Stimulated activated CD4-positive, alpha-beta T cell treated with anti-CD3 and anti-CD28 coated beads, Interleukin-2, amount 100 ng/mL, for 4 hours (primary cell): Measurements from ENCODE around the gene SH3RF3.

Source experiments
- DNase-seq: peaks from one replicate; pipeline ENCODE4 v3.0.0-alpha.2; 2020; ENCODE audit warnings: low read depth

The SH3RF3 gene

DNA sequence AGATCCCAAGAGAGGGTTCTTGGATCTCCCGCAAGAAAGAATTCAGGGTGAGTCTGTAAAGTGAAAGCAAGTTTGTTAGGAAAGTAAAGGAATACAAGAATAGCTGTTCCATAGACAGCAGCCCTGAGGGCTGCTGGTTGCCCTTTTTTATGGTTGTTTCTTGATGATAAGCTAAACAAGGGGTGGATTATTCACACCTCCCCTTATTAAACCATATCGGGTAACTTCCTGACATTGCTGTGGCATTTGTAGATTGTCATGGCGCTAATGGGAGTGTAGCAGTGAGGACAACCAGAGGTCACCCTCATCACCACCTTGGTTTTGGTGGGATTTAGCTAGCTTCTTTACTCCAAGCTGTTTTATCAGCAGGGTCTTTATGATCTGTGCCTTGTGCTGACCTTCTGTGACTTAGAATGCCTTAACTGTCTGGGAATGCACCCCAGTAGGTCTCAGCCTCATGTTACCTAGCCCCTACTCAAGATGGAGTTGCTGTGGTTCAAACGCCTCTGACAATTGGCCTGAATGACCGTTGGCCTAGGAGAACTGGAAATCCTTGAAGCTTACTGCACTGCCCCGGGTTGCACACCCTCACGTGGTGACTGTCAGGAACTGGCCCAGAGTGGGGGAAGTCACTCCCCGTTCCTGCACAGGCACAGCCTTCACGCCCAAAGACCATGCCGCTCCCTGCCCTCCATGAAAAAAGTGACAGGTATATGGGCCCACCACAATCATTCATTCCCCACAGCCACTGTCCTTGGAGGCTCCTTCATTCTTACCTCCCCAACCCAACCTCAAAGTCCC is 347.8 kb downstream of the SH3RF3 start:
- DNase-seq = no peak

DNA sequence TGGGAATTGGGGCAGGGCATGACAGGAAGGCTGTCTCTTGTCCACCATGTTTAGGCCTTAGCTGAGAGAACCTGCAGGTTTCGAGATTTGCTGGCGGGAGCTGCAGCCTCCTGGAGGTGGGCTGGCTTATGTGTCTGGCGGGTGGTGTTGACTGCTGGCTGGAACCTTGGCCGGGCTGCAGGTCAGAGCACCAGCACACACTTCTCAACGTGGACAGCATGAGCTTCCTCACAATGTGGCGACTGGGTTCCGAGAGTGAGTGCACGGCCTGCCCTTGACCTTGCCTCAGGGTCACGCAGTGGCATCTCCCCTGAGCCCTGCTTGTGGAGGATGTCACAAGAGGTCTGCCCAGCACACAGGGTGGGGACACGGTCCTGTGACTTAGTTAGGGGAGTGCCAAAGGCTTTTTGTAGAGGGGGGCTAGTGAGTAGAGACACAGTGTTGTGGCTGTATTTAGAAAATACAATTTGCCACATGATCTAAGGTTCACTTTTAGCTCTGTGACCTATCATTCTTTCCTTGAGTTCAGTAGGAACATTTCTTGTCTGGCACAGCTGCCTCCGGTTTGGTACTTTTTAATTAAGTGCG is 350.0 kb downstream of the SH3RF3 start:
- no peak for DNase-seq

DNA sequence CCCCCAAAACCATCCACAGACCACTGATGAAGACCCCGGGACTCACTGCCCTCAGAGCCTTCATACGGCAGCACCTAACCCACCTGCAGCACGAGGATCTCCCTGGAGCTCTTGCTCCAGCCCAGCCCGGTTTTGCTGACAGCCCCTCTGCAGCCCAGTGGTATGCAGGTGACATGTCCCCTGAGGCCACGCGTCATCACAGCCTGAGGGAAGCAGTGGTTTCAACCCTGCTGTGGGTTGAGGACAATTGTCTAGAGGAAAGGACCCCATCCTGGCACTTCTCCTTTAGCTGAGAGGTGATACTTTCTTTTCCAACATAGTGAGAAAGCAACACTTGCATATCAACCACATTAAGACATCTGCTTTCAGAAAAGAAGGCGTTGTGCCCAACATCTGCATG is 350.8 kb downstream of the SH3RF3 start:
- no peak for DNase-seq

DNA sequence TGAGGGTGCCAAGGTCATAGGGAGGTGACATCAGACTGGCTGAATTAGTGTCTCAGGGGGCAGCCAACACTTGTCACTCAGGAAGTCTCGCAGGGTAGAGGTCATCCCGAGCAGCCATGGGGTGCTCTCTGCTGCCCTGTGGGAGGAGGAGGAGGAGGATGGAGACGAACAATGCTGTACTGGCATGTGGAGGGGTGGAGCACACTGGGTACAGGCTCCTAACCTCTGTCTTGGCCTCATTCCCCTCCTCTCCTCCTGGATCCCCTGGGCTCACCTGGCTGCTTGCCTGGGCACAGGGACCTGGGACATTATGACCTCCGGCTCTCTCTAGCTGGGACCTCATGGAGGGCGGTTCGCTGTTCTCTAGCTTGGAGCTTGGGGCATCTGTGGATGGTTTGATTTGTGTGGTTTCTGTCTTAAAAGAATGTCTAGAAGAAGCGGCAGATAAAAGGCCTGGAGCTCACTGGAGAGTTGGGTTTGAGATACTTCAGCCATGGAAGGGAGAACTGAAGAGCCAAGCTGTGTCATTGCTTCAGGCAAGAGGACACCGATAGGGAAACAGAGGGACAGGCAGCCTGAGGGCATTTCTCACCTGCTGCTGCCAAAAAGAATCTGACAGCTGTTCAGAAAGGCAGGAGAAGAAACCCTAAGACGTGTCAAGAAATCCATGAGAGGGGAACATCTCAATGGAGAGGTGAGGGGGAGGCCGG is 351.6 kb downstream of the SH3RF3 start:
- DNase-seq = no peak

DNA sequence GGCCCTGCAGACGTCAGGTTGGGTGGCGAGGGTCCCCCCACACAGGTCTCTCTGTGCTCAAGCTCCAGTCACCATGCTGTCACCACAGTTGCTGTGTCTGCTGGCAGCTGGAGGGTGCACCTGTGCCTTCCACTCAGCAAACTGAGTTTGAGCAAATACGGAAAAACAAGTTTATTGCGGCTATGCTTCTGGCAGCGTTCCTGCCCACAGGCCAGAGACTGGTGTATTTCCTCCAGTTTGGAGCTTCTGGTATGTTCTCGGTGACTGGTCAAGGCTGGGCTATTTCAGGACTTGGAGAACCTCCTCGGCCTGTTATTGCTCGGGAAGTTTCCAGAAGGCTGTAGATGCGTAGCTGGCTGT is 352.2 kb downstream of the SH3RF3 start:
- no peak for DNase-seq

DNA sequence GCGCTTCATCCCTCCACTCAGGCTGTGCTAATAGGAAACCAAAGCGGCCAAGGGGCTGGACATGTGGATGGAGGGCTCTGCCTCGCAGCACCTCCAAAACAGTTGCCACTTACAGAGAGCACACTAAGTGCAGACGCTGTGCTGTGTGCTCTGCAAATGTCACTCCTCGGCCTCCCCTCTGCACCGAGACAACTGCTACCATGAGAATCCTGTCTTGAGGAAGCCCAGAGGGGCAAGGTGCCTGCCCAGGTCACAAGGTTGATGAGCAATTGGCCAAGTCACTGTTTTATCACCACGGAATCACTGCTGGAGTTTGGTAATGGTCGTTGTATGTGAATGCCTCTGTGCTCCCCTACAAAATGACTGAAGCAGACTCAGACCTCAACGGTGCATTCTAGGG is 352.6 kb downstream of the SH3RF3 start:
- DNase-seq = no peak

DNA sequence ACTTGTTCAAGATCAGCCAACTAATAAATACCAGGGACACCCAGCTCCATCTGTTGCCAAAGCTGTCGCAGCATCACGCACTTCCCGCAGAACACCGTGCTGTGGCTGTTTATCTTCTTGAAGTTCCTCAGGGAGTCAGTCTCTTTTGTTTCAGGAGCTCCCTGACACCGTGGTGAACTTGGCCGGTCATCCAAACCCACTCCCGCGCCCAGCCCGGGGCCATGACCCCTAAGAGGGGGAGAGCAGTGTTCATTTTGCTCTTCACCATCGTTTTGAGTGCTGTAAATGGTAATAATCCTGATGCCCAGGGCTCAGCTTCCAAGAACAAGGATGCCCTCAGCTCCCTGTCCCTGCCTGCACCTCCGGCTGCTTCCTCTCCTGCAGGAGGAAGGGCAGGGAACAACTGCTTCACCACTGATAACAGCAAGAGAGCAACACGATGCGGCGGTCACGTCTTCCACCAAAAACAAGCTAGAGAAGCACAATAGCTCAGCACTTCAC is 353.4 kb downstream of the SH3RF3 start:
- DNase-seq = no peak

DNA sequence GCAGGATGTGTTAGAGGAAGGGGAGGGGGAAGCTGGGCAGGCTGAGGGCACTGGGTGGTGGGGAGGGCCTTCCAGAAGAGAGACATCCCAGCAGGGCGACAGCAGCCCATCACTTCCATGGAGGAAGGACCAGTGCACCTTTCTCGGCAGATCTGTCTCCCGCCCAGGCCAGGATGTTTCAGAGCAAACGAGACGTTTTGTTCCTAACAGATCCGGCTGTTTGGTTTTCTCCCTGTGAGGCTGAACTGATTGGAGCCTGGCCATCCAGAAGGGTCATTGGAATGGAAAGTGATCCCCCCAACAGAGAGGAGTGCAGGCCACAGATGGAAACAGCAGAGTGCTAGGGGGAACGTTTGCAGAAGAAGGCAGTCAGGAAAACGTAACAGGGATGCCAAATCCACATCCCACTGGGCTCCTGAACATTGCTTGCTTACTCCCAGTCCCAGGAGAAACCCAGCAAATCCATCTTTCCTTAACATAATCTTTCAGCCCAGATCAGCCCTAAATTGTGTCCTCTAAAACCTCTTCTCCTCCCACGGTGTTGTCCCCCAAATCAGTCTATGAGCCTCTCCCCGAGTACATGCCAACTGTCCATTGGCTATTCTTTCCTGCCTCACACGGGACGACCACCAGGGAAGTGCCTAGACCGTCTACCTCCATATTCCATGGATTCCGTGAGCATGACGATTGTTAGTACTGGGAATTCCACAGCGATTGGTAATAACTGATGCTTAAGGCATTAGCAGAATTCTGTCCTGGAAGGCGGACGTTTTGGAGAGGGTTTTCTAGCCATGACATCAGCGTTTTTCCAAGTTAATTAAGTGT is 357.9 kb downstream of the SH3RF3 start:
- DNase-seq = no peak

DNA sequence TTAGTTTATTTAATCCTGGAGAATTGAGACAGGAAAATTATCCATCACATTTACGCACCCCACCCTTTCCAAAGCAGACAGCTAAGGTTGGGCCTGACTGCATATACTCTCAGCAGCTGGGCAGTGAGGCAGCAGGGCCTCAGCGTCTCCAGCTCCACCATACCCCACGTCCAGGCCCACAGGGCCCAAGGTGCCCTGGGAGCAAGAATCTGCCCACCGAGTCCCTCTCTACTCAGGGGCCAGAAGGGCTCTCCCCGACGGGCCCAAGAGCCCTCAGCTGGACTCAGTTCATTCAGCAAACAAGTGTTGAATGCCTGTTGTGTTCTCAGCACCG is 358.5 kb downstream of the SH3RF3 start:
- DNase-seq = no peak

DNA sequence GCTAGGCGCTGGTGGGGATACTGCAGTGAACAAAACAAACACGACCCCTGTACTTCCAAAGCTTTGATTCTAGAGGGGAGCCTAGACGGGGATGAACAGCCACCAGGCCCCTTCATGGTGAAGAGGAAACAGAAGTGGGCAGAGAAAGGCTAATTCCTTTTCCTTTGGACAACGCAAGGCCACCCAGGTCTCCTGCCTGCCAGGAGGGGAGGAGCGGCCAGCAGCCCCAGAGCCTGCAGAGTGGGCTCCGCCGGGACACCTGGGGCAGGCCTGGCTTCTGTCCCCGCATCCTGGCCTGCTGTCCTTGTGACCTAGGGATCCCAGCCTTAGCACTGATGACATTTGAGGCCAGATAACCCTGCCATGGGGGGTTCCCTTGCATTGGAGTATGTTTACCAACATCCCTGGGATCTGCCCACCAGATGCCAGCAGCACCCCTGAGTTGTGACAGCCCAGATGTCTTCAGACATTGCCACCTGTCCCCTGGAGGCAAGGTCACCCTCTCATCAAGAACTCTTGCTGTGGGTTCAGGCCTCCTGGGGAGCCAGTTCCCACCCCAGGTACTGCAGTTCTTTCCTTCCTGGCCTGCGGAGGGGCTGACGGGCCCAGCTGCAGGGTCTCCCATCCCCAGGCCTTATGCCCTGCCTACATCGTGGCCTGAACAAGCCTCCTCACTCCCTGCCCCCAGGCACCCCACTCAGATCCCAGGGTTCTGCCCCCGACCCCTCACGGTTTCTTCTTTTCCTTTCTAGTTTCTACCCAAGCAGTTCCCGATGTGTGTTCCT is 359.1 kb downstream of the SH3RF3 start:
- DNase-seq = no peak

DNA sequence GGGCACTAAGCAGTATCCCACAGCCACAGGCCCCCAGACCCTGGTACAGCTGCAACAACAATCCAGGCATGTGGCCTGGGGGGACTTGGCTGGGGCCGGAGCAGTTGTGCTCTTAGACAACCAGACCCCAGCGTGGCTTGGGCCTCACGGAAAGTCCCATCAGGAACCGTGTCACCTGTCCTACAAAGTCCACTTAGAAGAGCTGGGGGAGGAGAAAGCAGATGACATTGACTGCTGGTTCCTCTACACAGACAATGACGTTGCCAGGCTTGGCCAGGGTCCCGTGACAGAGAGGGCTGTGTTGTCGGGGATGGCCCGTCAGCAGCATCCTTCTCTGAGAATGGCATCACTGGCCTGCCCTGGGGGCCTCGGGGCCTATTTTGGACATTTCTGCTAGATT is 360.3 kb downstream of the SH3RF3 start:
- no peak for DNase-seq

DNA sequence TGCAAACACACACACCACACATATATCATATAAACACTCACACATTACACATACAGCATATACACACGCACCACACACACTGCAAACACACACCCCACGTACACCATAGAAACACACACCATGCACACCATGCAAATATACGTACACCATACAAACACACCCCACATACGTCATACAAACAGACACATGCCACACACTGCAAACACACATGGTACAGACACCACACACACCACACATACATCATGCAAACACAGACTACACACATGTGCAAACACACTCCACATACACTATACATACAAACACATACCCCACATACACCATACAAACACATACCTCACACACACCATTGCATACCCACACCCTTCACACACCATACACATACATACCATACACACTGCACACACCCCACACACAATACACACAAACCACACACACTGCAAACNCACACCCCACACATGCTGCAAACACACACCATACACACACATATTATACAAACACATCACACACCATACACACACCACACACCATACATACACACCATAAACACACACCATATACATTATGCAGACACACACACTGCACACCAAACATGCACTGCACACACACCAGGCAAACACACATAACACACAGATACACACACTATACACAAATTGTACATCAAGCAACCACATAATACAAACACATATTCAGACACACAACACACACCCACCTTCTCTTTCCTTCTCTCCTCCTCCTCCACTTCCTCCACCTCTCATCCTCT is 364.4 kb downstream of the SH3RF3 start:
- no peak for DNase-seq

DNA sequence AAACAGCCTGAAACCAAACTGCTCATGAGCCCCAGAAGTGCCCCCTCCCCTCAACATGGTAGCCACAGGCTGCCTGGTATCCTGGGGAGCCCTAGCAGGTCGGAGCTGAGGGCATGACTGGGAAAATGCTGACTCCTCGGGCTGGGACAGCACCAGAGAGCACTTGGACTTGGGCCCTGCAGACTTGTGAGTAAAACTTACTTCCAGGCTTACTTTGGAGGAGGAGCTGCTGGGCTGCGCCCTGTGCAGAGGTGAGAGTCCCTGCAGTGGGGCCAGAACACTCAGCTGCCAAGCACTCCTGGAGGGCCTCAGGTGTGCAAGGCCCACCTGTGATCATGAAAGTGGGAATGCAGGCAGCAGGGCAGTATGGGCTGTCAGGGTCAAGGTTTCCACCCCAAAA is 365.3 kb downstream of the SH3RF3 start:
- no peak for DNase-seq

DNA sequence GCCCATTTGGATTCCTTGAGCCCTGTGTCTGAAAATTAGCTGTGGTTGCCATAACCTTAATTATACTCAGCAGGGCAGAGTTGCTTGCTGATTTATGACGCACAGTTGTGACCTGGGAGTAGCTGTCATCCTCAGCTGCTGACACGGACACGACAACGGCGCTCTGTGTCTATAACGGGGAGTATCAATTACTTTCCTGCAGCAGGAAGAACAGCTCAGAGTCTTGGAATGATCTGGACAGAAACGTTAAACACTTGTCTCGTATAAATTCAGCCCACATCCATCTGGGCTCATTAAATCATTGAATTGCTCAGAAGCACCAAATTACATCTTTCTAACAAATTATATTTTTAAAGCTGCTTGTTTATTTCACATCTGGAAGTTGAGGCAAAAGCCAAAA is 368.5 kb downstream of the SH3RF3 start:
- no peak for DNase-seq

DNA sequence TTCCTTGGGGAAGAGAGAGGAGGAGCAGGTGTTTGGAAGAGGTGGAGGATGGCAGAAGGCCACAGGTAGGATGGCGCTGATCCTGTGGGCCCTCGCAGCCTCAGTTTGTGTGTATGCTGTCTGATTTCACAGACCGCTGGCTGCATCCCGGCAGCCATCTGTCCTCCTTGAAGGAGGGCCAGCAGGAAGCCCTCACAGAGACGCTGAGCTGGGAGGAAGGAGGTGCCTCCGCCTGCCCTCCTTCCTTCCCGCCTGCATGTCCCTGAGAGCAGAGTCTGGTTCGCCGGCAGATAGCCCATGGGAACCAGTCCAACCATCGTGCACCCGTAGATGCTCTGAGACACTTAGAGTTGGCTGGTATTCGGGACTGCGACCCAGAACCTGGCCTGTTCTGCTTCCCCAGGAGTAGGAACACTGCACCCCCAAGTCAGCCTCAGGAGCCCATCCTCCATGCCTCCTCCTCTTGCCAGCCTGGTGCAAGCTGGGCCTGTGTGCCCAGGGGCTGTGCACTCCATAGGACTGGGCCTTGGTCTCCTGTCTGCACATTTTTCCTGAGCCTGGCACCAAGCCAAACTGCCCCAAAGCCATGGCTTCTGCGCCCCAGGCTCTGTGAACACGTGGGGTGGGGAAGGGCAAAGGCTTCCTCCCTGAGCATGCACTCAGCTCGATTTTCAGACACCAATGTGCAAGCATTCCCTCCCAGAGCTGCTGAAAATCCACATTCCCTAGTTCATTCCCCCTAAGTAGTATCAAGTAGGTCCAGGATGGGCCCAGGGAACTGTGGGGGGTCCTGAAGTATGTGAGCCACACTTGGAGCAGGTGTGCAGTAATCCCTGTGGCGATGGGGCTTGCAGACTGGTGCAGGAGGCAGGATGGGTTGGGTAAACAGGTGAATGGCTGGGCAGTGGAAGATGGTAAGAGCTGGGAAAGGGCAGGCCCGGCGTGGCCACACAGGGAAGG is 369.2 kb downstream of the SH3RF3 start:
- no peak for DNase-seq

DNA sequence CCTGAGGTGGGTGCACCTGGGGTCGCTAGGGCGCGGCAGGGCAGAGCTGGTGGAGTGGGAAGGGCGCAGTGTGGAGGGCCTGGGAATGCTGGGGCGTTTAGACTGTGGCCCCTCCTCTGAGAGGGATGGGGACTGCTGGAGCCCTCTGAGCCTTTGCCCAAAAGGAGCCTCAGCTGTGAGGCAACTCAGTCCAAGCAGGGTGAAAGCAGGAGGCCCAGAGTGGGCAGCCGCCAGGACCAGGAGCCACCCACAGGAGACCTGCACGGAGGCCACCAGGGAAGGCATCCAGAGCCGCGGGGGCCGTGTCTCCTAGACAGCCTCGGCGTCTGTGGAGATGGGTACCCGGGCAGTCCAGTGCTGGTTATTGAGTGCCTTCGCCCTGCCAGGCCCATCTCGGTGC is 369.9 kb downstream of the SH3RF3 start:
- no peak for DNase-seq

DNA sequence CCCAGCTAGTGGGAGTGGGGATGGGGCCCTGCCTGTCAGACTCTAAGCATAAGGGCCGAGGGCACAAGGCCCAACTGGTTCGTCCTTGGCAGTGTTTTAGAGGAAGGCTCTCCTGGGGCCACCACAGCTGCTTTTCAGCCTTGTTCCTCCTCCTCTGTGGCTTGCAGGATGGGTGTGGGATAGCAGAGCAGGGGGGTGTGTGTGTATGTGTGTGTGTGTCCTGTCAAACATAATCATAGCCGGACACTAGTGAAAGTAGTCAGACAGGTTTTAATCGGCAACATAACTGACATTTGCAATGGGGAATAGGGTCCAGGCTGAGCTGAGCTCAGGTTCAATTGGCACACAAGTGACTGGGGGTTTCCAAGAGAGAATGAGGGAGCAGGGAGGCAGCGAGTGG is 370.6 kb downstream of the SH3RF3 start:
- no peak for DNase-seq

DNA sequence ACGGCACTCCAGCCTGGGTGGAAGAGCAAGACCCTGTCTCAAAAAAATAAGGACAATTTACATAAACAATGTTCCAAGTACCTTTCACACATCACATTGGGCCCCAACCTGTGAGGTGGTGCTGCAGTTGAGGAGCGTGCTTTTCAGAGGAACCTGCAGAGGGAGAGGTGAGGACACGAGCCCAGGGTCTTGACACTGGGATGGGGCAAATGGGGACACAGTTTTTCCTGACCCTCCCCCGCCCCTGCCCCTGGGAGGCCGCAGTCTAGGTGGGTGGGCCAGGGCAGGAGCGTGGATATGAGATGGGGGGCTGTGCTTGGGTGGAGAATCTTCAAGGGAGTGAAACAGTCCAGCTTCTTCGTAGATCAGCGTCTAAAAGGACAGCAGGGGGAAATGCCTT is 371.9 kb downstream of the SH3RF3 start:
- no peak for DNase-seq

DNA sequence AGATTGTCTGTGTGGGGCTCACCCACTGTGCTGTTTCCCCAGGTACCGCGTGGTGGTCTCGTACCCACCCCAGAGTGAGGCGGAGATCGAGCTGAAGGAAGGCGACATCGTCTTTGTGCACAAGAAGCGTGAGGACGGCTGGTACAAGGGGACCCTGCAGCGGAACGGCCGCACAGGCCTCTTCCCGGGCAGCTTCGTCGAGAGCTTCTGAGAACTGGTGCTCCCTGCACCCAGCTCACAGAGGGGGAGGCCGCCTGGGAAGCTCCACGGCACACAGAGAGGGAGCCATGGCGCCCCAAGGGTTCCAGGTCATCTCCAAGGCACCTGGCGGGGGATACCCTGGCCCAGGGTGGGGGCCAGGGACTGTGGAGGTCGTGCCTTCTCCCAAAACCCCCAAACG is 372.5 kb downstream of the SH3RF3 start:
- no peak for DNase-seq

DNA sequence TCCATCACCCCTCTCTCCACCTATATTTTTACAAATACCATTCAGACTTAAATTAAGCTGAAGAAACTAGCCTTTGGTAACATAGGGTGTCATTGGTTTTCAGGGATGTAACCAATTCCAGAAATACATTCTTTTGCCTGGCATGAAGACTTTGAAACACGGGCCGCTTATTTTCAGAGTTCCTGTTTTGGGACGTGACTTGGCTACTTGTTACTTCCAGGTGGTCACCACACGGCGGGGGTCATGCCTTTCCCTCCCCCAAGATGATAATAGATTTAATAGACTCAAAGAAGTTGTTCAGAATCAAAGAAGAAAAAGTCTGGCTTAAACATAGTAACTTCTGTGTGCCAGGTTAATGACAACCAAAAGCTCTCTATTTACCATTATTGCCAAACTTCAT is 374.2 kb downstream of the SH3RF3 start:
- DNase-seq = no peak
